HG03196 (cell line): Measurements from ENCODE around the gene MYH7B.

Source experiments
- ATAC-seq: cut with Tn5 transposase; IDR thresholded peaks from one replicate; pipeline ENCODE4 v1.9.1; 2021; ENCODE audit not compliant: unreplicated experiment

Gene MYH7B

DNA sequence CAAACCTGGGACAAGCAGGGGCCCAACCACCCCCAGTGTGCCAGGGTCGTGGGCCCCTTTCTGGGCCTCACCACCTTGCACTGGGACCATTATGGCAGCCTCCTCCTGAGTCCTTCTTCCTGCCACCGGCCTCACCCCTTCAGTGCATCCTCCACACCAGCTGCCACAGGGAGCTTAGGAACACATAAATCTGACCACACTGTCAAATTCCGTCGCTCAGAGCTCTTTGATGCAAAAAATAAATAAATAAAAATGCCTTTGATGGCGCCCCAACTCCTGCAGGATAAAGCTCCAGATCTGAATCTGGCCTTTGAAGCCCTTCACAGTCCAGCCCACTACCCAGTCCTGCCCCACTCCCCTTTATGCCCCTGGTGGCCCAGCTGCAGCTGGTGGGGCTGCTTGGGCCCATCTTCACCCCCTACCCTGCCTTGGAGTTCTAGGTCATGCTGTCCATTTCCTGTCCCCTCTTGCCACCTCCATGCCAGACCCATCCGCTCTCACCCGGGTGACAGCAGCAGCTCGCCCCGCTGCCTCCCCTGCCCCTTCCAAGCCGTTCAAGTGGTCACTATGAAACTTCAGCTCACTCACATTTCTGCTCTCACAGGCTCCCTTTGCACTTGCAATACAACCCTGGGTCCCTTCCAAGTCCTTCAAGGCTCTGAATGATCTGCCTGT lies 16.0 kb downstream of the MYH7B start:
- no peak for ATAC-seq

DNA sequence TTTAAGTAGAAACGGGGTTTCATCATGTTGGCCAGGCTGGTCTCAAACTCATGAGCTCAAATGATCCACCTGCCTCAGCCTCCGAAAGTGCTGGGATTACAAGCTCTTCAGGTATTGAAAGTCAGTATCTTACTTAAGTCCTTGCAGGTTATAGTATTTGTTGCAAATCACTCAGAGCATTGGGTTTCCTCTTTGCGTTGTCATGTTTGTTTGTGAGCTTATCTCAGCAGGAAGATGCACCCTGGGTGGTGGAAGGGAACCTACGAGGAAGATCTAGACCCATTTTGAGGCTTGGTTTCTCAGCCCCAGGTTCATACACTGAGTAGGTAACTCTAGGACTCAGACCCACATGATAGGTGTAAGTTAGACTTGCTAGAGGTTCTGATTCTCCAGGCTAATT lies 18.6 kb downstream of the MYH7B start:
- ATAC-seq = no peak

GRCh38 chr20:34976286-34976685 lies 20.6 kb downstream of the MYH7B start:
- no peak for ATAC-seq

- ATAC-seq = no peak
Measured at GRCh38 chr20:34977365-34978091, 21.9 kb downstream of the MYH7B start.

- no peak for ATAC-seq
Measured at GRCh38 chr20:34978092-34978744, 22.6 kb downstream of the MYH7B start.

DNA sequence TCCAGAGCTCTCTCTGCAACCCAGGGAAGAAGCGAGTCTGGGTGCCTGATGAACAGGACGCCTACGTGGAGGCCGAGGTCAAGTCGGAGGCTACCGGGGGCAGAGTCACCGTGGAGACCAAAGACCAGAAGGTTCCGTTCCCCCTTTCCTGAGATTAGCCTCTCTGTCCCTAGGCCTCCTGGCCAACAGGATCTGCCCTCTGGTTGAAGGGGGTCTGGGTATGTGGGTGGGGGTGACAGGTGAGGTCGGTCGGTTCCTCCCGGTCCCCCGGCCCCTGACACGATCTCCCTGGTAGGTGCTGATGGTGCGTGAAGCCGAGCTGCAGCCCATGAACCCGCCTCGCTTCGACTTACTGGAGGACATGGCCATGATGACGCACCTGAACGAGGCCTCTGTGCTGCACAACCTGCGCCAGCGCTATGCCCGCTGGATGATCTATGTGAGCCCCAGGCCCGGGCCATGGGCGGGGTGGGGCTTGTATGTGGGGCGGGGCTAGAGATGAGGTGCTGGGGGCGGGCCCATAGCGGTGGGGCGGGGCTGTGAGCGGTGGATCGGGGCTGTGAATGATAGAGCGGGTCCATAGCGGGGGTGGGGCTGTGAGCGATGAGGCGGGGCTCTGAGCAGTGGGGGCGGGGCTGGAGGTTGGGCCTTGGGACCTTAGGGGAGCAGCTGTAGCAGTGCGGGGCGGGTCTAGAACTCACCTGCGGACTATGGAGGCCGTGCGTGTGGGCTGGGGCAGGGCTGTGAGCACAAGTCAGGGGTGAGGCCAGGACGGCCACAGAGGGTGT lies 23.9 kb downstream of the MYH7B start:
- no peak for ATAC-seq

DNA sequence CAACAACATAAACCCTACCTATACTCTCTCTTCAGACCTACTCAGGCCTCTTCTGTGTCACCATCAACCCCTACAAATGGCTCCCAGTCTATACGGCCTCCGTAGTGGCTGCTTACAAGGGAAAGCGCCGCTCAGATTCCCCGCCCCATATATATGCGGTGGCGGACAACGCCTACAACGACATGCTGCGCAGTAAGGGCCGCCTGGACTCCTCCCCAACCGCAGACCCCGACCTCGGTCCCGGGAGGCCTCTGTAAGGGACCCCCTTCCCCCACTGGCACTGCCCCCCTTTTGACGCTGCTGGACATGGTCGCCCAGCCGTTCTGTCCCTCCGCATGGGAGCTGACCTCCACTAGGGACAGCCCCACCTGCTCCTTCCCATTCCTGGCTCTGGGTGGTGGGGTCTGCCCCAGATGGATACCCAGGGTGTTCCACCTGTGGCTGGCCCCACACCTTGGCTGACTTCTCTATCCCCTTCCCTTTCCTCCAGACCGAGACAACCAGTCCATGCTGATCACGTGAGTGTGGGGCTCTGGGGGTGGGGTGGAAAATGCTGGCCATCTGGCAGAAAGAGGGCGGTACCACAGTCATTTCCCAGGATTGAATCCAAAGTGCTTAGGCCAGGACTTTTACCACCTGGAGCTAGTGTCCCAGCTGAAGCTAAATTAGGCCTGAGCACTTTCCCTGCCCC lies 25.0 kb downstream of the MYH7B start:
- no peak for ATAC-seq

DNA sequence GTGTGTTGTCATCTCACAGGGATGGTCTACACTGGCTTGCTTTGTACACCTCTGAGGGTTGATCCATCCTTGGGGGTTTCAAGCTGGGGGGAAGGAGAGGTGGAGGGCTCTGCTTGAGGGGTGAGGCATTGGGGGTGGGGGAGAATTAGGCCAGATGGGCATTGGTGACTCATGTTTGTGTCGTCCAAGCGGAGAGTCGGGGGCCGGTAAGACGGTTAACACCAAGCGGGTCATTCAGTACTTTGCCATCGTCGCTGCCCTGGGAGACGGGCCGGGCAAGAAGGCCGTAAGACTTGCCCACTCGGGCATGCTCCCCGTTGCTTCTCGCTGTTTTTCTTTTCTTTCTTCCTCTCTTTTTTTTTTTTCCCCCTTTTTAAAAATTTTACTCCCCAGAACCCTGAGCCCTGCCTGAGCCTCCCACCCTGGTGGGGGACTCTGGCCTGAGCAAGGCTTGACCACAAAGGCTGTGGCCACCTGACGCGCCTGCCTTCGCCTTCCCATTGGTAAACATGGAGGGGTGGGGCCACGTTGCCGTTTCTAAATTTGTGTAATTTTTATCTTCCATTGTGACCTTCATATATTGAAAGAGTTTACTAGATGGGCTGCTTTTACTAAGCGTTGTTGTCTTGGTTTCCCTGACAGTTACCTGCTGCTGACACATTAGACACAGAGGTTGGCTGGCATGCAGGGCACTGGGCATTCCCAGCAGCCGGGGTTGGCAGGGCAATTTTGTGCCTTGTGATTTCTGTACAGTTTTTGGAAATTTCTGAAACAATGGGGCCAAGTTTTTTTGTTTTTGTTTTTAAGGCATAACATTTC lies 26.8 kb downstream of the MYH7B start:
- no peak for ATAC-seq

DNA sequence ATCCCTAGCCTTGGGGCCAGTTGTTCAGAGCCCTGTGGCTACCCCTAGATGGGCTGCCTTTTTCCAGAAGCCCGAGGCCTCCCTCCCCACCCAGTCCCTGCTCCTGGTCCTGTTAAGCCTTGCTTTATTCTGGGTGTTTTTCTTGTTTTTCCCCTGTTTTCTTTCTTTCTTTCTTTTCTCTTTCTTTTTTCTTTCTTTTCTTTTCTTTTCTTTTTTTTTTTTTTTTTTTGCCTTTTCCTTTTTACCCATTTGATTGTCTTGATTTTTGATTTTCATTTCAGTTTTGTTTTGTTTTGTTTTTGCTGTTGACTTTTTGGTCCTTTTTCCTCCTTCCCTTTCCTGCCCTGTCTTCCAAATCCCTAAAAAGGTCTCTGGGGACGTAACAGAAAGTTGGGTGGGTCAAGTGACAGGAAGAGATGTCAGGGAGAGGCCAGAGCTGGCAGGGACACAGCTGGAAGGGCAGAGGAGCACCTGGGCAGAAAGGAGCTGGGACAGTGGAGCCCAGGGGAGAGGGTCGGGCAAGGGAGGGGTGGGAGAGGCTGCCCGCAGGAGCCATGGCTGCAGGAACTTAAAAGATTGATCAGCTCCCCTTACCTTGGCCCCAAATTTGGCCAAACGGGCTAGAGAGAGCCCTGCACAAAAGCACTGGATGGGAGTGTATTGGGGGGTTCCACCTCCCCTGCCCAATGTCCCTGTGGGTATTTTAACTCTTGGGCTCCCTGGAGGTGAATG lies 27.6 kb downstream of the MYH7B start:
- ATAC-seq = no peak

- ATAC-seq = no peak
Measured at GRCh38 chr20:34983995-34984735, 28.5 kb downstream of the MYH7B start.

GRCh38 chr20:34984756-34985261 lies 29.1 kb downstream of the MYH7B start:
- ATAC-seq = no peak

GRCh38 chr20:34985461-34986310 lies 30.0 kb downstream of the MYH7B start:
- ATAC-seq = no peak

DNA sequence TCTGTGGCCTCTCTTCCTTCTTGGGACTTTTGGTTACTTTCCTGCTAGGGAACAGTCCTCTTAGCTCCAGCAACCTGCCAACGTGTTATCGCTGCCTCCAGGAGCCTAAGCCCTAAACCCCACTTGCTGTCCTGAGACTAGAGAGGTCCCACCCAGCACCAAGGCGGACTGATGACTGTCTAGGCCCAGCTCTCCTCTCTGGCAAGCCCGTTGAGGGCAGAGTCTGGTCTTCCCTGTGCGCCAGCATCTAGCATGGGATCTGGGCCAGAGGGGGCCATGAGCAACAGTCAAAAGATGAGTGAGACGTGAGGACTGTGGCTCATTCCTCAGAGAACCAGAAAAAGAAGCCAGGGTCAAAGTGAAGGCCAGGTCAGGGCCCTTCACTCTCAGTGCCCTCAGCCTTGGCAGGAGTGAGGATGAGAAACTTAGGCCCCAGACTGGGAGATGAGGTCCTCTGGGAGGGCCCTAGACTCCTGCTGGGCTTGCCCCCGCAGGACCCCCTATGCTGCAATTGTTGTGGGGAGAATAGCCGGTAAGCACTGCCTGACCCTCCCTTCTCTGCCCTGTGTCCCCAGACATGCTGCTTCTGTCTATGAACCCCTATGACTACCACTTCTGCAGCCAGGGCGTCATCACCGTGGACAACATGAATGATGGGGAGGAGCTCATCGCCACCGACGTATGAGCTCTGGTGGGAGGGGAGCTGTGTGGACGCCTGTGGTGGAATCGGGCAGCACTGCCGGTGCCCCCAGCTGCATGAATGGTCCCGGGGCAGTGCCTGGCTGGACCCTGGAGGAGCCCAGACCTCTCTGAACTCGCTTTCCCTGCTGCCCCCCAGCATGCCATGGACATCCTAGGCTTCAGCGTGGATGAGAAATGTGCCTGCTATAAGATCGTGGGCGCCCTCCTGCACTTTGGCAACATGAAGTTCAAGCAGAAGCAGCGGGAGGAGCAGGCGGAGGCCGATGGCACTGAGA lies 30.9 kb downstream of the MYH7B start:
- ATAC-seq = no peak

DNA sequence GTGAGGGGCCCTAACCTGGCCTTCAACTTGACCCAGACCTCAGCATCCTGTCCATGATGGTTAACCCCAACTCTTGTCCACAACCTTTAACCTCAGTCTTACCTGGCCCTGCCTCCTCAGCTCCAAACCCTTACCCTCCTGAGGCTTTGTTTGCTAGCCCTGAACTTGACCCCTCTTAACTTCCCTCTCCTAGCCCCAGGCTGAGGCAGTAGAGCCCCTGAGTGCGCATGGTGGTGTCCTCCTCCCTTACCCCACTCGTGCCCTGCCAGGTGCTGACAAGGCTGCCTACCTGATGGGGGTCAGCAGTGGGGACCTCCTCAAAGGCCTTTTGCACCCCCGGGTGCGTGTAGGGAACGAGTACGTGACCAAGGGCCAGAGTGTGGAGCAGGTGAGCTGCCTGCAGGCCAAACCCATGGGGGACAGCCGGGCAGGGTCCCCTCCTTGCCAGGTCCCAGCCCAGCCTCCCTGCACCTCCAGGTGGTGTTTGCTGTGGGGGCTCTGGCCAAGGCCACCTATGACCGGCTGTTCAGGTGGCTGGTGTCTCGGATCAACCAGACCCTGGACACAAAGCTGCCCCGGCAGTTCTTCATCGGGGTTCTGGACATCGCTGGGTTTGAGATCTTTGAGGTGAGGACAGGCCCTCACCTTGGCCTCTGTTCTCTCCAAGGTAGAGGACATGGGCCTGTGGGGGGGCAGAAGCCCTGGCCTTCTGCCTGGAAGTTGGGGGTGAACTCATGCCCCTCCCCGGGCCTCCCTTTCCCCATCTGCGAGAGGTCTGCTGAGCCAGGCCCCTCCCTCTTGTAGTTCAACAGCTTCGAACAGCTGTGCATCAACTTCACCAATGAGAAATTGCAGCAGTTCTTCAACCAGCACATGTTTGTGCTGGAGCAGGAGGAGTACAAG lies 31.9 kb downstream of the MYH7B start:
- ATAC-seq = no peak

DNA sequence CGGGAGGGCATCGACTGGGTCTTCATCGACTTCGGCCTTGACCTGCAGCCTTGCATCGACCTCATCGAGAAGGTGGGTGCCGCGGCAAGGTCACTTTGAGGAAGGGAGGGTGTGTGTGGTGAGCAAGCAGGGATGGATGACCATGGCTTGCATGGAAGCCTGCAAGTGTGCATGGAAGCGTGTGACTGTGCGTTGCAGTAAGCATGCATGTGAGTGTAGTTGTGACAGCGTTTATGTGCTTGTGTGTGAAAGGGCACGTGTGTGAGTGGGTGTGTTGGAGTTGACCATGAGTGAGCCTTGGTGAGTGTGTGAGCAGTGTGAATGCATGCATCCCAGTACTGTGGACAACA lies 32.5 kb downstream of the MYH7B start:
- no peak for ATAC-seq
